GM19043 (cell line): ENCODE results near the gene MMS19.
"Not testable (repeated sequence)": the region's sequence is repeated elsewhere in the genome, so short reads cannot be mapped to it uniquely, and the experiment has no call there.

Experiments used
- ATAC-seq: cut with Tn5 transposase; IDR thresholded peaks from one replicate; pipeline ENCODE4 v1.9.1; 2021; ENCODE audit warnings: low read depth; ENCODE audit not compliant: unreplicated experiment

MMS19 gene

DNA sequence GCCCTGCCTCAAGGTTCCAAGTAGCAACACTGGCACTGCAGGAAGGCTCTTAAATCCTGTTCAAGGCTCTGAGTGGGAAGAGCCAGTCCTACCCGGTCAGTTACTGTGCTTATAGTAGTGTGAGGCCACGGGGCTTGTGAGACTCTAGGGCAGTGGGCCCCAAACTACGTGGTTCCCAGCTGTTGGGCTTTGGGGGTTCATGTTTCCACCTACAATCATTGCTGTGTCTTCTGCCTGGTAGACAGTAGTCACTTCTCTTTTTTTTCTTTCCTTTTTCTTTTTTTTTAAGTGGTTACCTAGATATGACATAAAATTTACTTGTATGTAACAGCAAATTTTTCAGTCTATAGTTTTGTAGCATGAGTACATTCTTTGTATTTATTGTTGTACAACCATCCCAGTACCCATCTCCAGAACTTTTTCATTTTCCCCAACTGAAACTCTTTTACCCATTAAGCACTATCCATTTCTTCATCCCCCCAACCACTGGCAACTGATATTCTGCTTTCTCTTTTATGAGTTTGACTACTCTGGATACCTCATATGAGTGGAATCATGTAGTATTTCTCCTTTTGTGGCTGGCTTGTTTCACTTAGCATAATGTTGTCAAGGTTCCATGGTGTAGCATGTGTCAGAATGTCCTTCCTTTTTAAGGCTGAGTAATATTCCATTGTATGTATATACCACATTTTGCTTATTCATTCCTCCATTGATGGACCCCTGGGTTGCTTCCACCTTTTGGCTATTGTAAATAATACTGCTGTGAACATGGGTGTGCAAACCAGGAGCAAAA is 8.2 kb upstream of the MMS19 start:
- no peak for ATAC-seq

DNA sequence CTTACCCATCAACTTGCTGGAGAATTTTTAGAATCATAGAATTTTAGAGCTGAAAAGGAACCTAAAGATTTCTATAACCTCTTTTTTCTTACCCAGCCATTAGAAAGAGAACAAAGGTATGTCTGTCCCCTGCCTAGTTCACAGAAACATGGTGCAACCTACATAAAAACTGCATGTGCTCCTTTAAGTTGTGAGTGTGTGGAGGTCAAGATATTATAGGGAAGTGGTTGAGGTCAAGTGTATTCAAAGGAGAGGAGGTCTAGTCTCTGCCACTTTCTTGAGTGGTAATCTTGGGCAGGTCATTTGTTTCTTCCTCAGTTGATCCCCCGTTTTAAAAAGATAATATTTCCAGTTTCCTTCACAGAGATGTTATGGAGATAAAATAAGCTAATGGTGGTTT is 6.9 kb upstream of the MMS19 start:
- ATAC-seq = no peak

- no peak for ATAC-seq
Observed at GRCh38 chr10:97503406-97503805, 5.2 kb upstream of the MMS19 start.

DNA sequence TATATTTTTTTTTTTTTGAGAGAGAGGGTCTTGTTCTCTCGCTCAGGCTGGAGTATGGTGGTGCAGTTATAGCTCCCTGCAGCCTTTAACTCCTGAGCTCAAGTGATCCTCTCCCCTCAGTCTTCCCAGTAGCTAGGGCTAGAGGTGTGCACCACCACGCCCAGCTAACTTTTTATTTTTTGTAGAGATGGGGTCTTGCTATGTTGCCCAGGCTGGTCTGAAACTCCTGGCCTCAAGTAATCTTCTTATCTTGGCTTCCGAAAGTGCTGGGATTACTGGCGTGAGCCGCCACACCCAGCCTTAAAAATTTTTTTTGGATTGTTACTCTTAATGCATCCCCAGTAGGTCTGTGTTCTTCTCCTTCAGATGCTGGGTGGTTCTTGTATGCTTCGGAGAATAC is 4.7 kb upstream of the MMS19 start:
- no peak for ATAC-seq

GRCh38 chr10:97500297-97500575 is 2.0 kb upstream of the MMS19 start:
- no peak for ATAC-seq

DNA sequence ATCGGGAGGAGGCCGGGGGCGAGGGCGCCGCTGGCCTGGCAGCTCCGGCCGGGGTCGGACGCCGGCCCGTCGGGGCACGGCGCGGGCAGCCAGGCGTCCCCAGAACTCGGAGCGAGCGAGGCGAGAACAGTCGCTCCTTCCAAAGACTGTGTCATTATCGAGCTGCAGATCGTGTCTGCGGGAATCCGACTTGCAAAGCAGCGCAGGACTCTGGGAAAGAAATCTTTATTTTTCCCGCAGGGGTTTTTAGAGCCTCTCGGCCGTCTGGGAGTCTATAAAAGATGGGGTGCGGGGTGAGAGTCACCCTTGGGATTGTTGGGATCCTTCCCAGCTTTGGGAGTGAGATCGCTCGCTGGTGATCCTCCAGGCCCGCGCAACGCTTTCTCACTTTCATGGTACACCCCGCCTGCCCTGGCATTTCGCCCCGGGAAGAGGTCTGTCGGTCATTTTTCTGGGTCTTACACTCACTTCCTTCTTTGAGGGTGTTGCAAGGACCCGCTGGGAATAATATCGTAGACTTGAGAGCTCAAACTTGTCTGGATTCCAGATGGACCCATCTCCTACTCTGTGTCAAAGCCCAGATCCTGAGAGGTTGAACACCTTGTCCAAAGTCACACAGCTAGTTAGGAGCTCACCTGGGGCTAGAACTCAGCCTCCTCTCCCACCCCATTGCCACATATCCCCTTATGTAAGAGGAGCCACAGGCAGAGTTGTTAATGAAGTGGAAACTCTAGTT is 1.5 kb upstream of the MMS19 start:
- ATAC-seq = no peak

DNA sequence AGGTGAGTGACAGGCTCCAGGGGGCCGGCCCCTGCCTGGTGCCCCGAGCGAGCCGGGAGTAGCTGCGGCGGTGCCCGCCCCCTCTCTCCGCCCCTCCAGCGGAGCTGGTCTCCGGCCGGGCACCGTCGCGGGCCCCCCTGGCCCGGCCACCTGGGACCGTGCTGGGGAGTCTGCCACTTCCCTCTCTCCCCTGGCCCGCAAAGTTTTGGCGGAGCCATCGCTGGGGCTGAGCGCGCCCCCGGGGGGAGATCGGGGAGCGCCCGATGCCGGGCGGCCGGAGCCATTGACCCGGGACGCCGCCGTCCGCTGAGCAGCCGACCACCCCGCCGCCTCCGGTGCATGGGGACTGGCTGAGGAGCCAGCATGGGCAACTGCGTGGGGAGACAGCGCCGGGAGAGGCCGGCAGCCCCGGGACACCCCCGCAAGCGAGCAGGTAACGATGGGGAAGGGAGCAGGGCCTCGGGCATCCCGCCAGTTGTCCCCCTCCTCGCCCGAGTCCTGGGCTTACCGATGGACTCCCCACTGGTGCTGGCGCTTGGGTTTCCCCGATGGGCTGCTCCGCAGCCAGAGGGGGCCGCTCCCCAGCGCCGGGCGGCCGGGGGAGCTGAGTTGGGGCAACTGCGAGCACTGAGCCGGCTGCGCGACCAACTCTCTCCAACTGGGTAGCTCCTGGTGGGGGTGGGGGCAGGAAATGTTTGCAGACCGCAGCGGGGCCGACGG is 779 bp upstream of the MMS19 start, which contains the start of gene UBTD1:
Gene UBTD1, plus strand, starts transcription at position 84 of the 720 bp plus-strand sequence. Its CDS starts 280 bp downstream, at position 364.
- ATAC-seq = no peak

- peak; percentile 43 for ATAC-seq
Observed at GRCh38 chr10:97497572-97498075, 598 bp downstream of the MMS19 start.

GRCh38 chr10:97494863-97495506 is 3.2 kb downstream of the MMS19 start:
- no peak for ATAC-seq

- no peak for ATAC-seq
Observed at GRCh38 chr10:97494151-97494550, 4.1 kb downstream of the MMS19 start.

GRCh38 chr10:97490592-97490991 is 7.6 kb downstream of the MMS19 start:
- no peak for ATAC-seq

DNA sequence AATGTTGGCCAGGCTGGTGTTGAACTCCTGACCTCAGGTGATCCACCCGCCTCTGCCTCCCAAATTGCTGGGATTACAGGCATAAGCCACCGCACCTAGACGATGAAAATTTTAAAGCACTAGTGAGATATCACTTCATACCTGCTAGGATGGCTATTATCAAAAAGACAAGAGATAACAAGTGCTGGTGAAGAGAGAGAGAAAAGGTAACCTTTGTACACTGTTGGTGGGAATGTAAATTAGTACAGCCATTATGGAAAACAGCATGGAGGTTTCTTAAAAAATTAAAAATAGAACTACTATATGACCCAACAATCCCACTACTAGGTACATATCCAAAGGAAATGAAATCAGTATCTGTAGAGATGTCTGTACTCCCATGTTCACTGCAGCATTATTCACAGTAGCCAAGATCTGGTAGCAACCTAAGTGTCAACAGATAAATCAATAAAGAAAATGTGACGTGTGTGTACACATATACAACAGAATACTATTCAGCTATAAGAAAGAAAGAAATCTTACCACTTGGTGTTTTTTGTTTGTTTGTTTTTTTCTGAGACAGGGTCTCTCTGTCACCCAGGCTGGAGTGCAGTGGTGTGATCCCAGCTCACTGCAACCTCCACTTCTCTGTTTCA is 12.5 kb downstream of the MMS19 start:
- no peak for ATAC-seq

GRCh38 chr10:97483921-97484320 is 14.3 kb downstream of the MMS19 start:
- ATAC-seq = no peak

DNA sequence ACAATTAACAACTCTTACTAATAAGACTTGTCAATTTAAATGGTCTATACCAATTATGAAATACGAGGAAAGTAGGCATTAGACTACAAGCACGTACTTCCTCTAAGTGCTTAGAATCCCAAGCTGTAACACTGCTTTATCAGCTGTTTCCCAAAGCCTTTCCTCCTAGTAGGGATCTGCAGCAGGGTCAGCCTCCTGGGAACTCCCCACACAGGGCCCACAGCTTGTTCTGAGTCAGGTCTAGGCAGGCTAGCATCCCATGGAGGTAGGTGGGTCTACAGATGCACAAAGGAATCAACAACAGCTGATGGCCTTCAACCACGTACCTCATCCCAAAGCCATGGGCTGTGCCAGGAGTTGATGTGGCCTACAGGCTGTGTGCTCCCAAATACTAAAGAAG is 14.7 kb downstream of the MMS19 start:
- ATAC-seq = no peak

DNA sequence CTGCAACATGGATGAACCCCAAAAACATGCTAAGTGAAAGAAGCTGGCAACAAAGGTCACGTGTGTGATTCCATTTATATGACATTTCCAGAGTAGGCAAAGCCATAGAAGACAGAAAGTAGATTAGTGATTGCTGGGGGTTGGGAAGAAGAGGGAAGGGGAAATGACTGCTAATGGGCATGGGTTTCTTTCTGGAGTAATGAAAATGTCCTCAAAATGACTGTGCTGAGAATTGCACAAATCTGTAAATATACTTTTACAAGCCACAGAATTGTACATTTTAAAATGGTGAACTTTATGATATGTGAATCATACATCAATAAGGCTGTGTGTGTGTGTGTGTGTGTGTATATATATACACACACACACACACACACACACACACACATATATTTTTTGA is 15.8 kb downstream of the MMS19 start:
- no peak for ATAC-seq

DNA sequence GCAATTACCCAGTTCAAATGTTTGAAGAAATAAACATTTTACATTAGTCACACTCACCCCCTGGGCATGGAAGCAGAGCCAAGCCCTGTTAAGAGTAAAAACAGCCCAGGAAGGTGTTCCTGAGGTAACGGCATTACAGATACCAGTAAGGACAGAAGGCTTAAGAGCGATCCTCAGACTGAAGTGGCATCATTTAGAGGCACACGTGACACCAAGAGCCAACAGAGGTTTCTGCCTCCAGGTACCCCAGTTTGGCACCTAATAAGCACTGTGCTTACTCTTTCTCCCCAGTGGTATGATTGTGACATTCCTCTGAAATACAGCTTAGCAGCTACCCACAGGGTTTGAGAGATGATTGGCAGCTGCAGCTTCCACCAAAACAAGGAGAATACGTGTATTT is 17.2 kb downstream of the MMS19 start:
- ATAC-seq = no peak

- no peak for ATAC-seq
Observed at GRCh38 chr10:97479939-97480338, 18.3 kb downstream of the MMS19 start.

DNA sequence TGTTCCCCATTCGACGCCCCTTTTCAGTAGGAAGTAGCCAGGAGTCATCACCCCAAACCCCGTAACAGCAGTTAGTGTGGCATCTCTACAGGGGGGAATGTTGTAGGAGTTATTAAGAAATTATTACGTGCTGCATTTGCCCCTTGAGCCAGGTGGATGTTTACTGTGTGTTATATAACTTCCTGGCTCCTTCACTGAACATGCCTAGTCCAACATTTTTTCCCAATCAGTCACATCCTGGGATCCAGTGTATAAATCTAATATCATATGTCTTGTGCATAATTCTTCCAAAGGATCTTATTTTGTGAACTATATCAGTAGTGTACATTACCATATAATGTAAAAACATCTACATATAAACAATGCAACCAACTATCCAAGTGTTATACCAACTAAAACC is 18.8 kb downstream of the MMS19 start:
- ATAC-seq = not testable (repeated sequence)

- no peak for ATAC-seq
Observed at GRCh38 chr10:97475936-97476594, 22.2 kb downstream of the MMS19 start.

DNA sequence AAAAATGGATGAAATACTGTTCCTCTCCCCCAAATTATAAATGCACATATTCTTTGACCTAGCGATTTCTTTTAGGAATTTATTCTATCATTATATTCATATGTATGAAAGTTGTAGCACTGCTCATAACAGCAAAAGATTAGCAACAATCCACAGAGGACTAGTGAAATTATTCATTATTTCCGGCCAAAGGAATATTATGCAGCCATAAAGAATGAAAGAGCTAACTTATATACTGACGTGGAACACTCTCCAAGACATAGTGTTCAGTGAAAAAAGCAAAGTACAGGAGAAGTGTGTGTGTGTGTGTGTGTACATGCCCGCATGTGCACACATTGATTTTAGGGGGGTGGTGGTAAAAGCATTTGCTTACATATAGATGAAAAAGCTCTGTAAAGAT is 23.3 kb downstream of the MMS19 start:
- no peak for ATAC-seq
